GM19193 (cell line): ENCODE results near the gene LENEP.

Experiments
- POLR2A ChIP-seq: IDR thresholded peaks from 4 replicates; pipeline ENCODE4 v1.6.1; 2011; ENCODE audit not compliant: insufficient read depth, insufficient read length; ENCODE audit errors: extremely low read depth

Gene LENEP

DNA sequence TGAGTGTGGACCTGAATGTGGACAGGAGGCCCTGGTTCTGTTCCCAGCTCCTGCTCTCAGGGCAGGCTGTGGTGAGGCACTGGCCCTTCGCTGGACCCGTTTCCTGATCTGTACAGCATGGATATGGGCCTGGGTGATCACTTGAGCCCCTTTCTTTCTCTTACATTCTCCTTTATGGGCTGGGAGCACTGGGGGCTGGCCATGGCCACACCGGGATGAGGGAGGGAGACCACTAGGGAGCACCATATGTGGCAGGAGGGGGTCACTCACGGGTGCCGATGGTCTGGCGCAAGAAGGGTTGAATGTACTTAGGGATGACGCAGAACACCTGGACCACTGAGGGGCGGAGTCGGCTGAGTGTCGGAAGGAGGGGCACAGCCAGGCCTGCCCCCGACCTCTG, 37.5 kb downstream of the LENEP start:
- TF ChIP-seq POLR2A: no peak

DNA sequence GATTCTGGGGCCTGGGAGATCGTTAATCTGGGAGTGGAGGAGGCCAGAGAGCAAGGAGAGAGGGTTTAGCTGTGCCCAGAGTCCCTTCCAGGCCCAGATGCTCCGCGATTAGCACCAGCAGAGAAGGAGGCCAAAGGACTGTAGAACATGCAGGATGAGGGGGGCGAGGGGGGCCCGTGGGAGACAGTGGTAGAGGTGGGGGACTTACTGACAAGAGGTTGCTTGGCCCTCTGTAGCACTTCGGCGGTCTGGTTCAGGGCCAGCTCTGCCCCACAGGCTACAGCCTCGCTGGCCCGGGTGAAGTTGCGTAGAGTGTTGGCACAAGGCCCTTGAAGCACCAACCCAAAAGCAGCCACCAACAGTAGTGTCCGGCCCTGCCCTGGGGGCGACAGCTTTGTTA, 39.5 kb downstream of the LENEP start:
- no peak for TF ChIP-seq POLR2A

DNA sequence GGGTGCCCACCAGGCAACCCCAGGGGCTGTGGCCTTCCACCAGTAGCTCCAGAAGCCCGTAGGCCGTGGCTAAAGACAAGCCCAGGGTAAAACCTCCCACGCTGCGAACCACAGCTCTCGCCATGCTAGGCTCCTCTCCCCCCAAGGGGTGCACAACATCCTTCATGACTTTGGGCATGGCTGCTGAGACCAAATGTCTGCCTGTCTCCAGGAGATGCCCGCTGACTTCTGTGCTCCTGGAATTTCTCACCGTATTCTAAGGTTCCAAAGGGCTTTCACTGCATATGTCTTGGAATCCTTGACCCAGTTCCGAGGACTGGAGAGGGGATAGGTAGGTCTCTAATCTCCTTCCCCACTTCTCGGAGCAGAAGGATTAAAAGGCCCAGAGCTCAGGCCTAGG, 40.1 kb downstream of the LENEP start, which contains the start of the genes DCST1 and DCST2:
Gene DCST1 (plus strand): TSS at position 301 of the 400 bp plus-strand sequence. CDS start 213 bp downstream, outside the sequence.
Gene DCST2 (minus strand): TSS at position 258 of the 400 bp plus-strand sequence. CDS start 80 bp downstream, at position 178.
- no peak for TF ChIP-seq POLR2A

DNA sequence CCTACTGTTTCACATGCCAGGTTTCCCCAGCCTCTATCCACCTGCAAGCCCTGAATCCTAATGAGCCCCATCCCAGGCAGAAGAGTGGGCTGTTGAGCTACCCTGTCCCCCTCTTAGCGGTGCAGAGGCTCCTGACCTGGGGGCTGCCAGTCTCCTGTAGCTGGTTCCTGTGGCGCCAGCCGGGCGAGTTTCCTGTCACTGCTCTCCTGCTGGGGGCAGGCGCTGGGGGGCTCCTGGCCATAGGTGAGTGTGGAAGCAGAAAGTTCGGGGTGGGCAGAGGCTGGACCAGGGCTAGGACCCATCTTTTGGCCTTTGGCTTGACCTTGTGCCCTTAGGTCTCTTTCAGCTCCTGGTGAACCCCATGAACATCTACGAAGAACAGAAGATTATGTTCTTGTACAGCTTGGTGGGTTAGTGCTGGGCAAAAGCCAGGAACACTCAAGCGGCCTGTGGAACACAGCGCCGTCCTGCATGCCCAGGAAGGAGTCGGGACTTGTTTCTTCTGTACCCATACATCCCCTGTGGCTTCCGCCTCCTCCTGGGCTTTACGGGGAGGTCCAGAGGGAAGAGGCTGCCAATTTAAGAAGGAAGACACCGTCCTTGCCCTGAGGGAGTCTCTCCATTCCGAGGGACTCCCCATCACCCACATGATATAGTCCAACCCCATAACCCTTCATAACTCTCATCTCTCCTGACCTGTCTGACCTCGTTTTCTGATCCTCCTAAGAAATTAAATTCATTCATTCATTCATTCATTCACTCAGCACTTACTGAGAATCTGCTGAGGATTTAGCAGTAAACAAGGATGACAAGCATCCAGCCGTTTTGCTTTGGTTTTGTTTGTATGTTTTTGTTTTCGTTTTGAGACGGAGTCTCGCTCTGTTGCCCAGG, 41.2 kb downstream of the LENEP start:
- no peak for TF ChIP-seq POLR2A

DNA sequence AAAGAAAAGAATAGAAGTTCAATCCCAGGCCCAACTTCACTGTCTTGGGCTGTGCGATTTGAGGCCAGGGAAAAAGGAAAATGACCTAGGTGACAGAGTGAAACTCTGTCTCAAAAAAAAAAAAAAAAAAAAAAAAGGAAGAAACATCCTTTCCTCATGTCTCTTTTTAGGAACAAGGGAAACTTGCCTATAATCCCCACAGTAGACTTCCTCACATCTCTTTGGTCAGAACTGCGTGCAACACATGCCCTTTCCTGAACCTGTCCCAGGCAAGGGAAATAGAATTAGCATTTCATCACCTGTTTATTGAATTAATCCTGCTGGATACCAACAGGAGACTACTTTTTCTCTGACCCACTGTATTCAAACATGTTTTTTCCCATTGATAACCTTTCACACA, 42.5 kb downstream of the LENEP start:
- no peak for TF ChIP-seq POLR2A

DNA sequence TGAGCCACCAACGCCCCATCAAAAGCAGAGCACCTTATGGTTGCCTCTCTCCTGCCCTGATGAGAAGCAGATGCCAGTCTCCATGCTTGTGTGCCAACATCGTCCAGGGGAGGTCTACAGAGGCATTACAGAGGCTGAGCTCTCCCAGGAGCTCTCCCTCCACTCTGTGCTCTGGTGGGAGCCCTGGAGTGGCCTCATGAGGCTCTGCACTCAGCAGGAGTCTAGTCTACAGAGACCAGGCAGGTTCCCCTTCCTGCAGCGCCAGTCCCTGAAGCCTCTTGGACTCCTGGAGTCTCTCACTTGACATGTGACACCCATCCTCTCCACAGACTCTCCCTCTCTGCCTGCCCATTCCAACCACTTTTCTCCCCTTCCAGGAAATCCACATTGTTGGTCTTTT, 43.7 kb downstream of the LENEP start:
- TF ChIP-seq POLR2A: no peak

DNA sequence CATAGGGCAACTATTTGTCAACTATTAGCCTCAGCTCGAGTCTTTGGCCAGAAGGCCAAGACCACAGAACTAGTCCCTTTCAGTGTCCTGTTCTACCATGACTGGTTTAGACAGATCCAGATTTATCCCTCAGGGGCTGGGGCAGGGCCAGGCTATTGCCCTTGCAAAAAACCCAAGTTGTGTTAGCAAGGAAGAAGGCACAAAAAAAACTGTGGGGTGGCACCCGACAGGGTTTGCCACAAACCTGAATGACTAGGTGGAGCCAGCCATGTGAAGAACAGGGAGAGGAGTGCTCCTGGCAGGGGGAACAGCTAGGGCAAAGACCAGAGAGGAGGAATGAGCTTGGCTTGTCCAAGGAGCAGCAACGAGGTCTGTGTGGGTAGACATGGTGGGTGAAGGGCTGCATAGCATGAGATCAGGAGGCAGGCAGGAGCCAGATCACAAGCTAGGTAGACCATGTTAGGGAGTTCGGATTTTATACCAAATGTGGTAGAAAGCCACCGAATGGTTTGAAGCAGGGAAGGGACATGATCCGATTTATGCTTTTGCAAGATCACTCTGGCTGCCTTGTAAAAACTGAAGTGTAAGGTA, 44.6 kb downstream of the LENEP start:
- TF ChIP-seq POLR2A: no peak

DNA sequence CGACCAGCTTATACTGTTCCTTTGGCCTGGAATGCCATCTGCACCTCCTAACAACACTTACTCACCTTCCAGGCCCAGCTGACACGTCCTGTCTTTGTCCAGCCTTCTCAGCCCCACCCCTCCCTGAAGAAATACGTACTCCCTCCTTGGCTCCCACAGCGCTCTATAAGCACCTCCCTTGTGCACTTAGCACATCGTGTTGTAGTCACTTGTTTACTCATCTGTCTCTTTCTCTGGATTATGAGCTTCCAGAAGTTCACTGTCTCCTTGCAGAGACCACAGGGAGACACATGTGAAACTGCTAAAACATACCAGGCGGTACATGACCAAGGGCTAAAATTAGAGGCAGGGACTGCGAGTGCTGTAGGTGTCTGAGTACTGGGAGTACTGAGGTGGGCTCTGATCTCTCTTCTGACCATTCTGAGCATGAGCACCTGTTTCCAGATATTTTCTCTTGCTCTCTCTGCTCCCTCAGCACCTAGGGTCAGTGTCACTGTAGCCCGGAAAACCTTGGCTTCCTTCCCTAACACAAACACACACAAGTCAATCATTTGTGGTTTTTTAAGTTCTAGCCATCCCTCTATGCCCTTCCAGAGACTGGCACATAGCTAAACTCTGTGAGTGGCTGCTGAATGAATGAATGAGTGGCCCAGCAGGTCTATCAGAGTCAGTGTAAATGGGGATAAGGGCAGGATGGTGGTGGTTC, 45.4 kb downstream of the LENEP start:
- no peak for TF ChIP-seq POLR2A

DNA sequence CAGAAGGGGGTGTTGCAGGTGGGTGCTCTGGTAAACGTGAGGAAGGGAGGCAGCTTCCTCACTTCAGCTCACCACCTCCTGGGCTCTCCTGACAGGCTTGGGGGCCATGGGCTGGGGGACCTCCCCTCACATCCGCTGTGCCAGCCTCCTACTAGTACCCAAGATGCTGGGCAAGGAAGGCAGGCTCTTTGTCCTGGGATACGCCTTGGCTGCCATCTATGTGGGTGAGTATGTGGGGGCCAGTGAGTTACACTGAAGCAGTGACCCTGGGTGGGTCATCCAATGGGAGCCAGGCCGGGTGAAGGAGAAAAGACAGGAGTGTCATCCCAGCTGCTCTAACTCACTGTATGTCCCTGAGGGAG, 45.9 kb downstream of the LENEP start:
- TF ChIP-seq POLR2A: no peak

DNA sequence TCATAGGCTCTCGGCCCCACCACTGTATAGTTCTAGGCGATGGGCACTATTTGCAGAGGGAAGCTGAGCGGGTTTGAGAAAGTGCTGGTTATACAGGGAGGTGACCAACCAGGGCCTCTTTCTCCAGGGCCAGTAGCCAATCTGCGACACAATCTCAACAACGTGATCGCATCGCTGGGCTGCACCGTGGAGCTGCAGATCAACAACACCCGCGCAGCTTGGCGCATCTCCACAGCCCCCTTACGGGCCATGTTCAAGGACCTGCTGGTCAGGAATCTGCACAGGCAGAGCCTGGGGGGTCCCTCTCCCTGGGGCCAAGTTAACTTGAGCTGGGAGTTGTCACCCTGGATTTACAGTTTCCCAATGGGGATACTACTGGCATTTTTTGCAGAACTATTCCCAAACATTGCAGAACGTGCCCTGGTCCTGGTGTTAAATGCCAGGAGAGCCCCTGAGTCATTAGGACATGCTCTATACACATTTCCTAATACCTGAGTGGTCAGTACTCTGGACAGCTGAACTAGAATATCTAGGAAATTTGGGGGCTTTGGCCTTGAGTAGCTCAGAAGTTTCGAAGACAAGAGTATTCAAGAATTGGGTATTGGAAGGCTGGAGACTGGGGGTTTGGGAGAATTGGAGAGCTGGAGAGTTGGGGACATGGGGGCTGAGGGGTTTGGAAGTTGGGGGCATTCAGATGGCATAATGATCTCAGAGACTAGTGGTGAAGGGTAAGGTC, 47.1 kb downstream of the LENEP start:
- no peak for TF ChIP-seq POLR2A

DNA sequence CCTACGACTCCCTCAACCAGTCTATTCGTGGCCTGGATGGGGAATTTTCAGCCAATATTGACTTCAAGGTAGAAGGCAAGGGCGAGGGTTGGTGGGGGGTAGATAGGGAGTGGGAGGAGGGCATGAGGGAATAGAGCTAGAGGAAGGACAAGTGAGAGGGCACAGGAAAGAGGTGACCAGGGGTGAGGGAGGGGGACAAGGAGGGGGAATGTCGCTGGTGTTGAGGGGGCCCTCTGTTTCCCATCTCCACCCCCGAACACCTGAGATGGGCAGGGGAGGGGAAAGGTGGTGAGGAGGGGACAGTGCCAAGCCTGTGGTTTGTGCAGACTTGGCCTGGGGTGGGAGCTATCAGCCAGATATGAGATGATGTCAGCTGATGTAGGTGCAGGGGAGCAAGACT, 49.4 kb downstream of the LENEP start:
- no peak for TF ChIP-seq POLR2A

DNA sequence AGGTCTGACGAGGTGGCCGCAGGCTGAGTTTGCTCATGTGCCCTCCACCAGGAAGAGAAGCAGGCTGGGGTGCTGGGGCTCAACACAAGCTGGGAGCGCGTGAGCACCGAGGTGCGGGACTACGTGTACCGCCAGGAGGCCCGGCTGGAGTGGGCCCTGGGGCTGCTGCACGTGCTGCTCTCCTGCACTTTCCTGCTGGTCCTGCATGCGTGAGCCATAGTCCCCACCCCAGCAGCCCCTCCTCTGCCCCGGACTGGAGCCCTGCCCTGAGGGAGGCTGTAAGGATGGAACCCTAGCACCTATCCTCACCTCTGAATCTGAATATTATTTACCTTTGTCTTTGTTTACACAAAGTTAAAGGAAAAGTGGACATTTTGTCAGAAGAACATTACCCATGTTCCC, 49.9 kb downstream of the LENEP start:
- no peak for TF ChIP-seq POLR2A

DNA sequence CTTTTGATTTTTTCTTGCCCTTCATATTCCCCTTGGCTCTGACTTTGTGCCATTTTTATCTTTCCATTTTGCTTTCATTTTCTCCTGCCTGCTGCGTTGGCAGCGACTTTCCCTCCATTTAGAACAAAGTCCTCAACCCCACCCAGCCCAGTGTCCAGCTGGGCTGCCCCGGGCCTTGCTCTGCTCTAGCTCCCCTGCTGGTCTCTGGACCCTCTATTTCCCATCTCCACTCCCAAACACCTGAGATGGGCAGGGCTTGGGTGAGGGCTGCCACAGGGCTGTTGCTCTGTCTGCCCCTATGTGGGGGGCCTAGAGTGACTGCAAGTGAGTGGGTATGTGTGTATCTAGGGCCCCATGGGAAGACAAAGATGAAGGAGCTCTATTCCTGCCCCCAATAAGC, 50.4 kb downstream of the LENEP start:
- TF ChIP-seq POLR2A: no peak
